ENCODE results near the gene PLA2G2A. TPM values are rescaled to one million over a fixed set of nuclear protein-coding genes. Genes with fewer than 3 reads are reported as not detected.

Gene PLA2G2A
- total and polyA plus RNA-seq, 2 of the 8 experiments (the other 6 are each of a cell fraction or from before 2014, with no cell fraction given) = 0.69 to 3.7 TPM

- Histone ChIP-seq H3K9ac (replicated peaks in 1 of 4; ENCODE audit: extremely low read depth in 1 of 4, low read depth in 3 of 4, low read length in 3 of 4) (no peak overlapping the region), H3K4me3 (ENCODE audit: extremely low read depth in 1 of 4, insufficient read depth in 2 of 4, low read depth in 3 of 4, low read length in 4 of 4) (no peak overlapping the region), H3K4ac (replicated peaks; ENCODE audit: insufficient read length, low read depth, low read length) (no peak overlapping the region), H3K23ac (ENCODE audit: insufficient read length) (no peak overlapping the region), H4K91ac (replicated peaks; ENCODE audit: insufficient read length, low read length) (no peak overlapping the region), H2BK15ac (ENCODE audit: low read length) (no peak overlapping the region), H3K56ac (replicated peaks; ENCODE audit: insufficient read length, low read depth, low read length) (no peak overlapping the region), H3K4me2 (ENCODE audit: insufficient read depth in 1 of 2, low read depth in 2 of 2, low read length in 2 of 2) (no peak overlapping the region; a peak in 1 of 4 replicates), H3K79me2 (ENCODE audit: control insufficient read depth in 1 of 2, insufficient read depth in 2 of 2, low read length in 2 of 2) (no peaks in the 10 kb centered on the region), H2AFZ (ENCODE audit: low read length) (no peak overlapping the region), H4K5ac (ENCODE audit: insufficient read length, low read depth, low read length) (no peak overlapping the region), H3K14ac (ENCODE audit: insufficient read length) (no peak overlapping the region), H2BK120ac (replicated peaks; ENCODE audit: low read depth, low read length) (no peak overlapping the region), H3K27ac (ENCODE audit: low read depth, low read length) (no peak overlapping the region), H3K18ac (ENCODE audit: extremely low read depth, low read length) (no peak overlapping the region), H4K8ac (ENCODE audit: extremely low read depth, insufficient read depth, low read length) (no peak overlapping the region), H3K9me3 (ENCODE audit: insufficient read depth in 2 of 2, low read depth in 1 of 2, low read length in 1 of 2) (peaks cover 0 to 2% of the 10 kb centered on the region in 2 experiments; a peak in 1 of 4 replicates), H3K36me3 (ENCODE audit: control insufficient read depth in 2 of 4, insufficient read depth in 4 of 4, low read length in 3 of 4) (no peaks in the 10 kb centered on the region), H3K79me1 (ENCODE audit: low read depth, low read length) (no peaks in the 10 kb centered on the region), H3K23me2 (ENCODE audit: low read depth, low read length) (no peaks in the 10 kb centered on the region; the same call in 1 of the 2 replicates), H3K27me3 (replicated peaks in 1 of 4; ENCODE audit: control insufficient read depth in 3 of 4, extremely low read depth in 1 of 4, insufficient read depth in 3 of 4, low read length in 3 of 4) (no peaks in the 10 kb centered on the region), H2AK5ac (ENCODE audit: low read depth, low read length) (no peak overlapping the region), H2BK12ac (ENCODE audit: low read depth, low read length) (0 out of 2 replicates have a peak overlapping the region, but pooled peaks have one; percentile 9), H3K4me1 (replicated peaks in 1 of 4; ENCODE audit: control insufficient read depth in 3 of 4, insufficient read depth in 4 of 4, low read length in 3 of 4) (peaks cover 0 to 5% (median 0%) of the 10 kb centered on the region in 4 experiments; a peak in 1 of 7 replicates), H4K20me1 (replicated peaks in 1 of 2; ENCODE audit: control insufficient read depth in 1 of 2, insufficient read depth in 2 of 2, low read length in 2 of 2) (no peaks in the 10 kb centered on the region), H2BK5ac (ENCODE audit: low read depth, low read length) (no peak overlapping the region), H2BK20ac (ENCODE audit: low read length) (no peak overlapping the region)
- DNase-seq (ENCODE audit: low read depth in 1 of 2, low spot score in 2 of 2) = no peak
- POLR2A ChIA-PET (ENCODE audit: partially characterized antibody) = no interaction called here
- CTCF ChIA-PET (ENCODE audit: partially characterized antibody) = interaction anchor here (1.4 to 1.8 kb wide), 2 partner anchors 59 to 211 kb away, joined by 3 to 4 read pairs; partner anchors contain the start of gene OTUD3
- TF ChIP-seq NANOG (IDR thresholded peaks at IDR 0.05; ENCODE audit: insufficient read depth, low read depth, low read length, poor library complexity, severe bottlenecking) (no peak), RNF2 (IDR thresholded peaks at IDR 0.05; ENCODE audit: borderline replicate concordance, low read depth, low read length, missing control alignments, poor library complexity, severe bottlenecking) (no peak), PHF8 (conservative IDR thresholded peaks at IDR 0.05; ENCODE audit: low read depth, low read length) (no peak), ZNF274 (IDR thresholded peaks at IDR 0.05; ENCODE audit: borderline replicate concordance, extremely low read depth, low read length) (no peak), SP4 (IDR thresholded peaks at IDR 0.05; ENCODE audit: low read length) (no peak), RFX5 (IDR thresholded peaks at IDR 0.05; ENCODE audit: borderline replicate concordance, low read depth, low read length) (no peak), NRF1 (IDR thresholded peaks at IDR 0.05; ENCODE audit: low read depth, low read length) (no peak), TCF12 (IDR thresholded peaks at IDR 0.05; ENCODE audit: low read depth, low read length) (no peak), SAP30 (IDR thresholded peaks at IDR 0.05; ENCODE audit: insufficient read depth, insufficient replicate concordance, low read length) (no peak), KDM4A (IDR thresholded peaks at IDR 0.05; ENCODE audit: low read depth, low read length, severe bottlenecking) (no peak)
- WGBS, 2 experiments (ENCODE audit: extremely low coverage in 1 of 2, insufficient coverage in 1 of 2, insufficient read length in 1 of 2, insufficient replicate concordance in 2 of 2, low coverage in 1 of 2, low lambda C conversion rate in 2 of 2, missing lambda C conversion rate in 1 of 2) = 84% methylated on average over 7 of the region's 7 CpGs; no CpG with 5 or more reads in 1 of the 2 experiments
- no peak for FAIRE-seq
These were observed 38.8 kb downstream of the PLA2G2A start for GRCh38 chr1:19940486-19941205.
